HG03460 (cell line): ENCODE results near the gene APP.

Experiments
- ATAC-seq: cut with Tn5 transposase; IDR thresholded peaks from one replicate; pipeline ENCODE4 v1.9.1; 2021; ENCODE audit not compliant: unreplicated experiment

Gene APP

DNA sequence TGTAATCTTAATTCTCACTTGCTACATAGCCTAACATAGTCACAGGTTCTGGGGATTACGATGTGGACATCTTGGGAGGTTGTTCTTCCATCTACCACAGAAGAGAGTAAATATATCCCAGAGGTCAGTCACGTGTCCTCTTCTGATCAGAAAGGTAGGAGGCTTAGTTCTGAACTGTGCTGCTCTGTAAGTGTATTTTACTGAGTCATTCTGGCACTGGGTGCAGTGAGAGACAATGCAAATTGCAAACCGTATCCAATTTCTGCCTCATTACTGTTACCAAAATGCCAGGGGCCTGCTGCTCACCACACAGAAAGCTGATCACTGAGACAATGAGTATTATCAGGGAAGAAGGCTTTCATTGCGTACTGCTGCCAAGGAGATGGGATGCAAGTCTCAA, 331.8 kb downstream of the APP start:
- ATAC-seq: no peak

DNA sequence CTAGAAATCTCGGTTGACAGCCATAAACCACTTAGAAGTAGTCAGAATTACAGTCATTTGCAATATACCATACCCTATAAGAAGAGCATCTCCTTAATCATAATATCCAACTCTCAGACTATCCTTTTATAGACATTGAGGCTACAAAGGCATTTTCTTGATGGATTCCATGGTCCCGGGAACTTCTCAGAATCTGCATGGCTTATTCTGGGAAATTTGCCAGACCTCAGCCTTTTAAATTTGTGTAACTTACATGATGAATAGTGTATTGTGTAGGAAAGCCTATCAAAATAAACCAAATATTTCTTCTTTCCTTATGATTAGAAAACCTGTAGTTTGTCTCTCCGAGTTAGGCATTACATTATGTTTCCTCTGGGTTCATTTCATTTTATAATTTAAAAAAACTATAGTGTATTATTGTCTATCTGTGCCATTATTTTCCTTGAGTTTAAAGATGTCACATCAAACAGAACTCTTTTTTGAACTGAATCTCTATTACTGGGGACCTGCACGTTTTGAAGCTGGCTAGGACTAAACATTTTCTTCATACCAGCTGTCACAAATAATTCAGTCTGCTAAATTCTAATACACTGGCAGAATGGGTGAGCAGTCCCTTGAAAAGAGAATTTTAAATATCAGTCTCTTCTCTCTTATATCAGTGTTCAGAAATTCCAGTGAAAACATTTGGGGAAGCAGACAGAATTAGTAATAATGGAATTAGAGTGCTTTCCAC, 332.9 kb downstream of the APP start:
- ATAC-seq: no peak

DNA sequence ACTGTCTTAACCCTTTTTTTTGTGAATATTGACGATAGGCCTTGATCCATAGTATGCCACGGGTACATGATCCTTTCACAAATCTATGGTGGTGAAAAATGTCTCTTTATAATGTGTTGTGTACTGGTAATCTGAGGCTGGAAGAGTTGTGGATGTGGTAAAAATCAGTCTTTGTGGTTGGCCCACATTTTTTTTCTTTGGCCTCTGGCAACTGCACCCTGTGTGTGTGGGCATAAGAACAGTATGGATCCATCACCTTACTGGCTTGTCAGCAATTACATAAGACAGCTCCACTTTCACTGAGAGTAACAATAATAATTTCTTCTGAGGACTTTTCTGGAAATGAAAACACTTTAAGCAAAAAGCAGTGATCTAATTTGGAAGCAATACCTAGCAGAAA, 334.2 kb downstream of the APP start:
- no peak for ATAC-seq

DNA sequence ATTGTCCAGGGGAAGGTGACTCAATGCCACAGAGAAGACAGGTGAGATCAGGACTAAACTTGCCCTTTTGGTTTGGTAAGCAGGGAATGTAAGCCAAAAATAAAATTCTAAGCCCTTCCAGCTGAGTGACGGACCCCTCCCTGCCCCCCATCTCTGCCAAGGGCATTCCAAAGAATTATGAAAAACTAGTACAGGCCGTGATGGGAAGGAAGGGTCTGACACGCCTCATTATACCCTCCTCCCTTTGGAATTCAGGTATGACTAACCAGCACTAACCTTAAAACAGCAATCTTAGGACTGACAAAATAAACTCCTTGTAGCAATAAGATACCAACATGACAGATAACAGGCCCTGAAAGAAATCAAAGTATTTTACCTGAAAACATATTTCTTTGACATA, 336.2 kb downstream of the APP start:
- ATAC-seq: no peak

DNA sequence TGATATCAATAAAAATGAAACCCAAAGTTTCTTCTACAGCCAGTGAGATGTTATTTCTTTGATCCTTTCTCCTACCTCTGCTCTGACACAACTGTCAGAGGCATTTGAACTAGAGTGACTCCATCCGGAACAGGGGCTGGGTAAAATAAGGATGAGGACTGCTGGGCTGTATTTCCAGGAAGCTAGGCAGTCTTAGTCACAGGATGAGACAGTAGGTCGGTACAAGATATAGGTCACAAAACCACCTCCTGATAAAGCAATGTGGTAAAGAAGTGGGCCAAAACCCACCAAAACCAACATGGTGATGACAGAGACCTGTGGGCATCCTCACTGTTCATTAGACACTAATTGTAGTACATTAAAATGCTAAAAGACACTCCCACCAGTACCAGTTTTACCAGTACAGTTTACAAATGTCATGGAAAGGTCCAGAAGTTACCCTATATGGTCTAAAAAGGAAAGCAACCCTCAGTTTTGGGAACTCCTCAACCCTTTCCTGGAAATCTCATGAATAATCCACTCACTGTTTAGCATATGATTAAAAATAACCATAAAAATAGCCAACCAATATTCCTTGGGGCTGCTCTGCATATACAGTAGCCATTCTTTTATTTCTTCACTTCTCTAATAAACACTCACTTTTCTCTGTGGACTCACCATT, 339.1 kb downstream of the APP start:
- ATAC-seq: no peak
